Testis (tissue), 2 donors: ENCODE data around the gene ZNF394.

Experiments
- CTCF ChIP-seq, 3 experiments: fragments of 450-650 bp in 2 of 3; fragments of 200-600 bp in 1 of 3; sonication (generic) in 1 of 3; IDR thresholded peaks; one replicate each; pipeline ENCODE4 v1.5.1; 2016 to 2019; ENCODE audit warnings: antibody characterized with exemption in 3 of 3, mild to moderate bottlenecking in 2 of 3, moderate library complexity in 1 of 3
- POLR2A ChIP-seq: fragments of 450-650 bp; IDR thresholded peaks from one replicate; pipeline ENCODE4 v1.6.1; 2017; ENCODE audit warnings: antibody characterized with exemption, mild to moderate bottlenecking, moderate library complexity

GRCh38 chr7:99446096-99446495 lies 54.0 kb downstream of the ZNF394 start:
- TF ChIP-seq POLR2A (no peak), CTCF (IDR thresholded peaks at IDR 0.05) (no peak)
